ENCODE results near the gene LIX1L.

GRCh38 chr1:145999321-146000024, 41.7 kb upstream of the LIX1L start:
- no peak for TF ChIP-seq CTCF (IDR thresholded peaks at IDR 0.05)
- TF ChIP-seq POLR2A (IDR thresholded peaks at IDR 0.05): peak in 1 of 2 donors; percentile 46

Measured in Peyer's patch (tissue), 4 donors.